Prostate gland (tissue), 2 donors: ENCODE results near the gene TGFA. TPM values are rescaled to one million over a fixed set of nuclear protein-coding genes. Genes with fewer than 3 reads are reported as not detected.

Source experiments
- DNase-seq: peaks from one replicate; pipeline ENCODE4 v3.0.0-alpha.2; 2019; ENCODE audit warnings: low spot score
- H3K27ac ChIP-seq, 2 donors: fragments of 200-600 bp; sonication (generic); 2 replicates each; pipeline ENCODE4 v1.5.1; 2017 to 2019
- H3K27me3 ChIP-seq: fragments of 200-600 bp; sonication (generic); replicated peaks from 2 replicates; pipeline ENCODE4 v1.5.1; 2019; ENCODE audit not compliant: insufficient read depth
- H3K36me3 ChIP-seq, 2 donors: fragments of 200-600 bp; sonication (generic); 1 replicate in 1 of 2; 2 replicates in 1 of 2; pipeline versions ENCODE4 v1.5.1 to v1.8.1; 2017 to 2019
- H3K4me1 ChIP-seq: fragments of 200-600 bp; sonication (generic); replicated peaks from 2 replicates; pipeline ENCODE4 v1.5.1; 2019
- H3K4me3 ChIP-seq, 2 donors: fragments of 200-600 bp; sonication (generic); 2 replicates each; pipeline ENCODE4 v1.5.1; 2017 to 2019
- H3K9me3 ChIP-seq: fragments of 200-600 bp; sonication (generic); 2 replicates; pipeline ENCODE4 v1.5.1; 2017
- CTCF ChIP-seq, 4 experiments: fragments of 200-600 bp in 2 of 4; fragments of 450-650 bp in 2 of 4; sonication (generic) in 2 of 4; IDR thresholded peaks; 1 replicate in 3 of 4; 2 replicates in 1 of 4; pipeline ENCODE4 v1.5.1; 2016 to 2019; ENCODE audit warnings: antibody characterized with exemption in 4 of 4, mild to moderate bottlenecking in 2 of 4, moderate library complexity in 2 of 4
- POLR2A ChIP-seq: fragments of 450-650 bp; IDR thresholded peaks from one replicate; pipeline ENCODE4 v1.6.1; 2016; ENCODE audit warnings: antibody characterized with exemption, mild to moderate bottlenecking
- POLR2AphosphoS5 ChIP-seq: sonication (generic); formaldehyde crosslinking; IDR thresholded peaks from one replicate; pipeline ENCODE4 v1.6.1; 2017; ENCODE audit warnings: antibody characterized with exemption
- WGBS: methylation state at CpG from one replicate; pipeline ENCODE4 v1.1.5; 2018; 5-methylcytosine and 5-hydroxymethylcytosine counted together
- intact Hi-C: fragments of 100-400 bp; cut with DNase I; formaldehyde crosslinking; loops from one replicate; pipeline ENCODE4 v1.14.2; 2022
- total RNA-seq, 2 donors: library from RNA; depleted of rRNA; stranded (reverse); fragments of >200 nt; gene quantifications; one replicate each; pipeline ENCODE4 v1.1.0, GENCODE V29; 2016

The TGFA gene
- total RNA-seq, 2 donors from 2014 or later: 3.7 to 9.2 TPM

- DNase-seq: no peak
- H3K4me3 ChIP-seq: no peak overlapping the region
- H3K27ac ChIP-seq: no peak overlapping the region
- H3K27me3 ChIP-seq: no peaks in the 10 kb centered on the region
- no peaks in the 10 kb centered on the region for H3K9me3 ChIP-seq
- WGBS: 74% methylated on average over 7 of the region's 7 CpGs
- intact Hi-C loops: no loop called here
- TF ChIP-seq POLR2A: no peak
- TF ChIP-seq POLR2AphosphoS5: no peak
- no peak for TF ChIP-seq CTCF (IDR thresholded peaks at IDR 0.05)
- no peaks in the 10 kb centered on the region for H3K36me3 ChIP-seq
- no peaks in the 10 kb centered on the region for H3K4me1 ChIP-seq
Measured at GRCh38 chr2:70532244-70532935, 21.2 kb downstream of the TGFA start.

GRCh38 chr2:70531419-70532086, 22.1 kb downstream of the TGFA start:
- no peak overlapping the region for H3K4me3 ChIP-seq
- TF ChIP-seq POLR2AphosphoS5 (no peak), POLR2A (no peak), CTCF (IDR thresholded peaks at IDR 0.05) (no peak)
- H3K36me3 ChIP-seq: no peaks in the 10 kb centered on the region
- no peaks in the 10 kb centered on the region for H3K9me3 ChIP-seq
- intact Hi-C loops: no loop called here
- no peaks in the 10 kb centered on the region for H3K4me1 ChIP-seq
- no peak for DNase-seq
- no peak overlapping the region for H3K27ac ChIP-seq
- WGBS: 88% methylated on average over 3 of the region's 3 CpGs
- H3K27me3 ChIP-seq: no peaks in the 10 kb centered on the region

- TF ChIP-seq POLR2A (no peak), POLR2AphosphoS5 (no peak), CTCF (IDR thresholded peaks at IDR 0.05) (no peak)
- H3K9me3 ChIP-seq: no peaks in the 10 kb centered on the region
- WGBS: 89% methylated on average over 2 of the region's 2 CpGs
- intact Hi-C loops: no loop called here
- no peaks in the 10 kb centered on the region for H3K27me3 ChIP-seq
- H3K36me3 ChIP-seq: no peaks in the 10 kb centered on the region
- H3K4me3 ChIP-seq: no peak overlapping the region
- DNase-seq: no peak
- H3K4me1 ChIP-seq: peaks cover under 1% of the 10 kb centered on the region
- H3K27ac ChIP-seq: no peak overlapping the region
Measured at GRCh38 chr2:70529610-70530009, 24.0 kb downstream of the TGFA start.

DNA sequence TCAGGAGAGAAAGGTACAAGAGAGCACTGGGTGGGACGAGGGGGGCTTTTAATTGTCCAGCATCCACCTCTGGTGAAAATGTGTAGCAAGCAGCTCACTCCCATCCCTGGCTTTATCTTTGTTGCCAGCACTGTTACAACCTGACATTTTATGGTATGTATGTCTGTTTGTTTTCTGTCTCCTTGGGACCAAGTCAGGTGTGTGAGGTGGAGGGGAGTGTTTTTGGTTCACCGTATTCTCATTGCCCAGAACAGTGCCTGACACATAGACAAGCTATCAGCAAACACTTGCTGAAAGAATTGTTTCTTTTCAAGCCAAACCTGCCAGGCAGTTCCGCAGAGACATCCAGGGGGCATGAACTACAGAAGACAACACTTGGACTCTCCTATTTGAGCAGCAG, 24.7 kb downstream of the TGFA start:
- Histone ChIP-seq H3K4me1 (peaks cover 4% of the 10 kb centered on the region), H3K4me3 (no peak overlapping the region), H3K27ac (no peak overlapping the region), H3K9me3 (no peaks in the 10 kb centered on the region), H3K36me3 (no peaks in the 10 kb centered on the region), H3K27me3 (no peaks in the 10 kb centered on the region)
- intact Hi-C loops: no loop called here
- TF ChIP-seq POLR2AphosphoS5: no peak
- WGBS: 45% methylated on average over 3 of the region's 3 CpGs
- DNase-seq: no peak

DNA sequence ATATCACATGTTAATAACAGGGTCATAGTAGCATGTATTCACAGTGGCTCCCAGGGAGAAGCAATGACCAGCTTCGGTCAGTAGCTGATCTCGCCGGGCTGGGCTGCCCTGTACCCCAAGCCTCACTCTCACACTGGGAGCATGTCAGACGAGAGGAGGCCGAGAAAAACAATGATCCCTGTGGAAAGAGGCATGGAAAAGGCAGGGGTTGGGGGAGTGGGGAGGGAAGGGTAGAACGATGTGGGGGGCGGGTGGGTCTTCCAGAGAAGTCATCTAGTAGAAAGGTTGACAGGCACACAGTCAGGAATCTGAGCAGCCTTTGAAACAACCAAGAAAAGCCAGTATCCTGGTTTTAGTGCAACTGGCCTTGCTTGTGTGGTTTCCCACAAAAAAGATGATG, 25.4 kb downstream of the TGFA start:
- H3K27ac ChIP-seq: no peak overlapping the region
- H3K9me3 ChIP-seq: no peaks in the 10 kb centered on the region
- WGBS: 82% methylated on average over 7 of the region's 7 CpGs
- TF ChIP-seq POLR2A: no peak
- TF ChIP-seq CTCF (IDR thresholded peaks at IDR 0.05): no peak
- no peak for TF ChIP-seq POLR2AphosphoS5
- H3K27me3 ChIP-seq: no peaks in the 10 kb centered on the region
- DNase-seq: no peak
- H3K4me1 ChIP-seq: peaks cover 4% of the 10 kb centered on the region
- intact Hi-C loops: no loop called here
- H3K36me3 ChIP-seq: no peaks in the 10 kb centered on the region
- H3K4me3 ChIP-seq: no peak overlapping the region
